PC-9 (cell line): ENCODE data around the gene COPG1. TPM values are rescaled to one million over a fixed set of nuclear protein-coding genes. Genes with fewer than 3 reads are reported as not detected.
A peak's percentile ranks its signal among the peaks of the same experiment; 100 is the strongest.

Source experiments
- BruUV-seq: library from RNA; stranded (reverse); fragments of 400-500 nt; replicated peaks from 2 replicates; lab custom pipeline; 2021; lab: Mats Ljungman, UMichigan
- CTCF ChIA-PET: fragments of 300-600 bp; sonication (Branson Sonifier 250); formaldehyde crosslinking; loops from one replicate; lab custom pipeline; 2022; ENCODE audit warnings: antibody characterized with exemption; lab: Charles Lee
- POLR2A ChIA-PET: fragments of 300-600 bp; sonication (Branson Sonifier 250); formaldehyde crosslinking; loops from one replicate; lab custom pipeline; 2022; ENCODE audit warnings: antibody characterized with exemption; ENCODE audit not compliant: unreplicated experiment; lab: Charles Lee
- DNase-seq, 2 experiments: peaks; one replicate each; pipeline versions ENCODE4 v3.0.0 to v3.0.0-alpha.2; 2015 to 2022; ENCODE audit warnings: mixed read lengths in 1 of 2
- H2AFZ ChIP-seq: fragments of 200-600 bp; sonication (generic); 2 replicates; pipeline ENCODE4 v1.8.1; 2017; ENCODE audit warnings: antibody characterized with exemption
- H3F3A ChIP-seq: fragments of 200-600 bp; sonication (generic); 2 replicates; pipeline ENCODE4 v1.8.1; 2017; ENCODE audit warnings: antibody characterized with exemption, mild to moderate bottlenecking, low read depth; ENCODE audit not compliant: insufficient read depth
- H3K27ac ChIP-seq: fragments of 200-600 bp; sonication (generic); 2 replicates; pipeline ENCODE4 v1.6.1; 2016; ENCODE audit warnings: mixed run types
- H3K27me3 ChIP-seq: fragments of 200-600 bp; sonication (generic); 2 replicates; pipeline ENCODE4 v1.6.1; 2016; ENCODE audit warnings: low read depth, mixed run types; ENCODE audit not compliant: insufficient read depth
- H3K36me3 ChIP-seq: fragments of 200-600 bp; sonication (generic); 2 replicates; pipeline ENCODE4 v1.6.1; 2016; ENCODE audit warnings: low read depth, mixed run types
- H3K4me1 ChIP-seq: fragments of 200-600 bp; sonication (generic); replicated peaks from 2 replicates; pipeline ENCODE4 v1.6.1; 2016; ENCODE audit warnings: mixed run types; ENCODE audit not compliant: insufficient read depth
- H3K4me2 ChIP-seq: fragments of 200-600 bp; sonication (generic); 2 replicates; pipeline ENCODE4 v1.6.1; 2017; ENCODE audit warnings: mixed run types
- H3K4me3 ChIP-seq: fragments of 200-600 bp; sonication (generic); 2 replicates; pipeline ENCODE4 v1.6.1; 2016; ENCODE audit warnings: mixed run types
- H3K79me2 ChIP-seq: fragments of 200-600 bp; sonication (generic); 2 replicates; pipeline ENCODE4 v1.6.1; 2017; ENCODE audit warnings: low read depth, mixed run types
- H3K9me2 ChIP-seq: fragments of 200-600 bp; sonication (generic); 2 replicates; pipeline ENCODE4 v1.8.1; 2017; ENCODE audit warnings: mild to moderate bottlenecking; ENCODE audit not compliant: insufficient read depth
- H3K9me3 ChIP-seq: fragments of 200-600 bp; sonication (generic); 2 replicates; pipeline ENCODE4 v1.8.1; 2016; ENCODE audit warnings: low read depth; ENCODE audit not compliant: insufficient read depth
- H4K20me1 ChIP-seq: fragments of 200-600 bp; sonication (generic); 2 replicates; pipeline ENCODE4 v1.8.1; 2017; ENCODE audit not compliant: insufficient read depth
- CTCF ChIP-seq: fragments of 200-600 bp; sonication (generic); conservative IDR thresholded peaks from 2 replicates; pipeline ENCODE4 v1.6.1; 2017; ENCODE audit warnings: mixed run types, antibody characterized with exemption, mild to moderate bottlenecking, moderate library complexity
- EZH2 ChIP-seq: fragments of 200-600 bp; sonication (generic); IDR thresholded peaks from 2 replicates; pipeline ENCODE4 v1.8.0; 2017; ENCODE audit warnings: antibody characterized with exemption, low read depth
- intact Hi-C: fragments of 100-400 bp; cut with micrococcal nuclease; formaldehyde crosslinking; loops from one replicate; pipeline ENCODE4 v1.10.0; 2022; ENCODE audit not compliant: unreplicated experiment
- total RNA-seq: library from RNA; stranded (reverse); gene quantifications from 2 replicates; pipeline ENCODE4 v1.2.3, GENCODE V29; 2021

COPG1 gene
- total RNA-seq, 1 experiment from 2014 or later, result 212 TPM

- Histone ChIP-seq H3K4me2 (peak overlapping the region; percentile 89), H3K4me3 (peak overlapping the region; percentile 80), H3K27me3 (no peaks in the 10 kb centered on the region), H3K9me2 (no peaks in the 10 kb centered on the region), H3K27ac (0 out of 2 replicates have a peak overlapping the region, but pooled peaks have one; percentile 58), H4K20me1 (no peaks in the 10 kb centered on the region), H3K79me2 (peaks cover 11% of the 10 kb centered on the region; the same call in 1 of the 2 replicates), H2AFZ (peak overlapping the region; percentile 94), H3K36me3 (peaks cover 22% of the 10 kb centered on the region; the same call in 1 of the 2 replicates), H3F3A (peaks cover 32% of the 10 kb centered on the region), H3K9me3 (no peaks in the 10 kb centered on the region), H3K4me1 (peaks cover 18% of the 10 kb centered on the region)
- TF ChIP-seq CTCF, result no peak
- no peak for TF ChIP-seq EZH2
- ChIA-PET POLR2A (no interaction called here), CTCF (no interaction called here)
- DNase-seq, result peak; percentile 45 to 60
- intact Hi-C loops, result loop anchor here (5.0 kb wide), 1 partner anchor 33 kb away; no protein-coding TSS in a partner anchor
- TSS peak; percentile 24 for BruUV-seq
Measured at GRCh38 chr3:129278966-129279906, 29.8 kb downstream of the COPG1 start.

GRCh38 chr3:129280183-129280582 lies 30.8 kb downstream of the COPG1 start:
- no peaks in the 10 kb centered on the region for H4K20me1 ChIP-seq
- no peaks in the 10 kb centered on the region for H3K9me3 ChIP-seq
- intact Hi-C loops, result no loop called here
- BruUV-seq, result no TSS peak
- H3K4me2 ChIP-seq, result peak overlapping the region; percentile 89
- H3K27ac ChIP-seq, result no peak overlapping the region
- POLR2A ChIA-PET, result interaction anchor here (0.6 to 0.7 kb wide), 2 partner anchors 134 to 506 kb away, joined by 3 to 6 read pairs; no protein-coding TSS in a partner anchor
- H3K36me3 ChIP-seq, result peaks cover 13% of the 10 kb centered on the region; the same call in 1 of the 2 replicates
- CTCF ChIA-PET, result no interaction called here
- H3K79me2 ChIP-seq, result peaks cover 11% of the 10 kb centered on the region; the same call in 1 of the 2 replicates
- H3K4me1 ChIP-seq, result peaks cover 18% of the 10 kb centered on the region
- H3K9me2 ChIP-seq, result no peaks in the 10 kb centered on the region
- no peak for DNase-seq
- peaks cover 24% of the 10 kb centered on the region for H3F3A ChIP-seq
- peak overlapping the region; percentile 80; the same call in 1 of the 2 replicates for H3K4me3 ChIP-seq
- H2AFZ ChIP-seq, result no peak overlapping the region
- no peaks in the 10 kb centered on the region for H3K27me3 ChIP-seq
- TF ChIP-seq CTCF (no peak), EZH2 (no peak)

- intact Hi-C loops, result no loop called here
Measured at GRCh38 chr3:129281726-129282125, 32.3 kb downstream of the COPG1 start.

More at GRCh38 chr3:129281726-129282125, 32.3 kb downstream of the COPG1 start:
- H3K27me3 ChIP-seq, result no peaks in the 10 kb centered on the region
- BruUV-seq, result no TSS peak
- H3K9me2 ChIP-seq, result no peaks in the 10 kb centered on the region
- no peak for TF ChIP-seq CTCF
- no peak for TF ChIP-seq EZH2
- H3K9me3 ChIP-seq, result no peaks in the 10 kb centered on the region
- H3K4me3 ChIP-seq, result no peak overlapping the region
- H3F3A ChIP-seq, result peaks cover 13% of the 10 kb centered on the region
- CTCF ChIA-PET, result no interaction called here
- DNase-seq, result no peak
- H3K79me2 ChIP-seq, result peaks cover 11% of the 10 kb centered on the region; the same call in 1 of the 2 replicates
- no peak overlapping the region for H2AFZ ChIP-seq
- H3K36me3 ChIP-seq, result no peaks in the 10 kb centered on the region
- H4K20me1 ChIP-seq, result no peaks in the 10 kb centered on the region
- POLR2A ChIA-PET, result no interaction called here
- H3K27ac ChIP-seq, result no peak overlapping the region
- no peak overlapping the region for H3K4me2 ChIP-seq
- H3K4me1 ChIP-seq, result peaks cover 18% of the 10 kb centered on the region
